HepG2 (cell line): ENCODE results near the gene RBM8A. TPM values are rescaled to one million over a fixed set of nuclear protein-coding genes. Genes with fewer than 3 reads are reported as not detected.

ENCODE experiments used
- DR1 ChIP-seq: sonication (generic); formaldehyde crosslinking; IDR thresholded peaks from 2 replicates; pipeline ENCODE4 v1.8.0; 2021; ENCODE audit warnings: mild to moderate bottlenecking, missing genetic modification reagents, inconsistent platforms
- GATAD1 ChIP-seq: IDR thresholded peaks from 2 replicates; pipeline ENCODE4 v1.6.1; 2016; ENCODE audit warnings: missing genetic modification reagents, missing compliant biosample characterization
- JUND ChIP-seq: sonication (generic); formaldehyde crosslinking; IDR thresholded peaks from 2 replicates; pipeline ENCODE4 v1.8.0; 2022; ENCODE audit warnings: mild to moderate bottlenecking, missing genetic modification reagents
- KDM2A ChIP-seq: sonication (generic); formaldehyde crosslinking; IDR thresholded peaks from 2 replicates; pipeline ENCODE4 v1.4.0; 2020; ENCODE audit warnings: low read depth, missing genetic modification reagents, borderline replicate concordance
- LCORL ChIP-seq, 2 experiments: fragments of 450-650 bp in 1 of 2; sonication (generic) in 1 of 2; formaldehyde crosslinking in 1 of 2; IDR thresholded peaks; 2 replicates each; pipeline versions ENCODE4 v1.5.0 to v1.6.1; 2017 to 2020; ENCODE audit warnings: antibody characterized with exemption in 1 of 2, missing genetic modification reagents in 1 of 2
- MBD4 ChIP-seq: IDR thresholded peaks from 2 replicates; pipeline ENCODE4 v1.6.1; 2012; ENCODE audit warnings: low read length, inconsistent platforms, borderline replicate concordance
- MED8 ChIP-seq: sonication (generic); formaldehyde crosslinking; IDR thresholded peaks from 2 replicates; pipeline ENCODE4 v1.8.1; 2023; ENCODE audit warnings: mild to moderate bottlenecking, missing genetic modification reagents; ENCODE audit not compliant: insufficient replicate concordance
- PTBP1 ChIP-seq: fragments of 200-400 bp; formaldehyde crosslinking; IDR thresholded peaks from 2 replicates; pipeline ENCODE4 v1.6.1; 2018; ENCODE audit warnings: low read length, low read depth; ENCODE audit not compliant: poor library complexity, severe bottlenecking
- RXRB ChIP-seq: IDR thresholded peaks from 2 replicates; pipeline ENCODE4 v1.6.1; 2016; ENCODE audit warnings: borderline replicate concordance, missing genetic modification reagents, missing compliant biosample characterization
- ZMAT3 ChIP-seq: sonication (generic); formaldehyde crosslinking; conservative IDR thresholded peaks from 2 replicates; pipeline ENCODE4 v1.7.0; 2021; ENCODE audit warnings: missing genetic modification reagents
- ZNF143 ChIP-seq: sonication (generic); formaldehyde crosslinking; IDR thresholded peaks from 2 replicates; pipeline ENCODE4 v1.4.0; 2020; ENCODE audit warnings: missing genetic modification reagents
- ZNF225 ChIP-seq: sonication (generic); formaldehyde crosslinking; IDR thresholded peaks from 2 replicates; pipeline ENCODE4 v1.4.0; 2020; ENCODE audit warnings: mild to moderate bottlenecking, missing genetic modification reagents
- ZNF280B ChIP-seq: sonication (generic); formaldehyde crosslinking; IDR thresholded peaks from 2 replicates; pipeline ENCODE4 v1.5.0; 2020; ENCODE audit warnings: missing genetic modification reagents, mild to moderate bottlenecking, borderline replicate concordance
- ZNF432 ChIP-seq: sonication (generic); formaldehyde crosslinking; IDR thresholded peaks from 2 replicates; pipeline ENCODE4 v1.5.0; 2020; ENCODE audit warnings: missing genetic modification reagents, mild to moderate bottlenecking, borderline replicate concordance
- ZNF547 ChIP-seq: sonication (generic); formaldehyde crosslinking; IDR thresholded peaks from 2 replicates; pipeline ENCODE4 v1.5.1; 2020; ENCODE audit warnings: mild to moderate bottlenecking, missing genetic modification reagents
- ZNF552 ChIP-seq: sonication (generic); formaldehyde crosslinking; IDR thresholded peaks from 2 replicates; pipeline ENCODE4 v1.9.0; 2022; ENCODE audit warnings: missing genetic modification reagents, mild to moderate bottlenecking, borderline replicate concordance
- ZNF605 ChIP-seq: sonication (generic); formaldehyde crosslinking; IDR thresholded peaks from 2 replicates; pipeline ENCODE4 v1.8.0; 2022; ENCODE audit warnings: mild to moderate bottlenecking, missing genetic modification reagents
- ZZZ3 ChIP-seq: sonication (generic); formaldehyde crosslinking; IDR thresholded peaks from 2 replicates; pipeline ENCODE4 v1.4.0; 2020; ENCODE audit warnings: missing genetic modification reagents, mild to moderate bottlenecking, borderline replicate concordance
- polyA plus RNA-seq, 8 experiments: library from polyadenylated mRNA; depleted of rRNA in 3 of 8; stranded (reverse) in 7 of 8; unstranded in 1 of 8; fragments of >200 nt; fragmentation: Illumina TruSeq in 4 of 8; extraction: Trizol in 4 of 8; gene quantifications; 2 replicates each; pipeline versions ENCODE4 v1.2.1 to v1.2.3, GENCODE V29; 2011 to 2016; ENCODE audit warnings: low read depth in 4 of 8, missing spikeins in 1 of 8, mixed read lengths in 1 of 8; ENCODE audit not compliant: insufficient read depth in 1 of 8
- total RNA-seq, 5 experiments: library from RNA; depleted of rRNA; stranded (reverse); fragments of >200 nt; fragmentation: Illumina TruSeq; extraction: Trizol; gene quantifications; 2 replicates each; pipeline ENCODE4 v1.2.3, GENCODE V29; 2016; ENCODE audit warnings: low read depth in 1 of 5
- TF ChIP-seq, protein P1 (sequence below): sonication (generic); formaldehyde crosslinking; conservative IDR thresholded peaks from 2 replicates; pipeline ENCODE4 v1.8.0; 2022; ENCODE audit warnings: missing genetic modification reagents
- TF ChIP-seq, protein P2 (sequence below): sonication (generic); formaldehyde crosslinking; IDR thresholded peaks from 2 replicates; pipeline ENCODE4 v1.8.0; 2022; ENCODE audit warnings: missing genetic modification reagents, low read depth, mild to moderate bottlenecking, borderline replicate concordance
- TF ChIP-seq, protein P3 (sequence below): sonication (generic); formaldehyde crosslinking; IDR thresholded peaks from 2 replicates; pipeline ENCODE4 v1.5.0; 2020; ENCODE audit warnings: mild to moderate bottlenecking, missing genetic modification reagents, moderate library complexity
- TF ChIP-seq, protein P4 (sequence below): sonication (generic); formaldehyde crosslinking; IDR thresholded peaks from 2 replicates; pipeline ENCODE4 v1.4.0; 2020; ENCODE audit warnings: missing genetic modification reagents

Gene RBM8A
- total and polyA plus RNA-seq, 2 of the 13 experiments (the other 11 are each of a cell fraction or from before 2014, with no cell fraction given), result 106 to 162 TPM

DNA sequence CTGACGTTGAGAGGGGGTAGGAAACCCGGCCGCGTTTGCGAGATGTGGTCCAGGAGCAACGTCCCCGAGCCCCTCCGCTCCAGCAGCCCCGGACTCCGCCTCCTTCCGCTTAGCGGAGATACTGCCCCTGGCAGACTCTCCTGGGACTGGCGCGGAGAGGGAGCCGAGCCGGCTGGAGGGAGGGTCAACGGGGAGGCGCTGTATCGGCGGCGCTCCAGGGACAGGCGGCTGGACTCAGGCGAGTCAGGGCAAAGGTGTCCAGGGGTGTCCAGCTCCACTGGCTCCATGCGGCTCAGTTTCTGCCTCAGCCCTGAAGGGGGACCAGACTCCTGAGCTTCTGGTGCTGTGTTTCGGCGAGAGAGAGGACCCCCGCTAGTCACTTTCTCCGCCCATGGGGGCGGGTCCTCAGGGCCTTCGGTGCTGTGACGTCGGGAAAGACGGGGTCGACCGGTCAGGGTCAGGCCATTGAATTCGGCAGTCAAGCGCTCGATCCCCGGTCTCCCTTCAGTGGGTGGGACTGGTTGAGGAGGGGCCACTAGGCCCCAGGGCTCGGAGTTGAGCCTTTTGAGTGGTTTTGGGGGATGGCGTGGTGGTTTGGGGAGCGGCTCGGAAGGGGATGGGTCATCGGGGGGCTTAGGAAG lies 33.3 kb upstream of the RBM8A start (continued):
- no peak for TF ChIP-seq ZNF280B
- peak; percentile 66; the same call in 1 of the 2 replicates for TF ChIP-seq ZNF605
- TF ChIP-seq ZNF547 (CRISPR knock-in tag), result no peak
- TF ChIP-seq ZNF143 (CRISPR knock-in tag), result no peak
- no peak for TF ChIP-seq LCORL (IDR thresholded peaks at IDR 0.05)
- TF ChIP-seq LCORL (CRISPR knock-in tag; IDR thresholded peaks at IDR 0.05), result peak; percentile 66
- 0 out of 2 replicates have a peak, but pooled peaks have one; percentile 21 for TF ChIP-seq RXRB
- TF ChIP-seq ZMAT3 (CRISPR knock-in tag), result 0 out of 2 replicates have a peak, but pooled peaks have one; percentile 60
- TF ChIP-seq MBD4, result no peak
- peak; percentile 71; the same call in 1 of the 2 replicates for TF ChIP-seq ZNF225 (CRISPR knock-in tag)
- peak; percentile 26; the same call in 1 of the 2 replicates for TF ChIP-seq DR1 (CRISPR knock-in tag)
- TF ChIP-seq, protein P1, sequence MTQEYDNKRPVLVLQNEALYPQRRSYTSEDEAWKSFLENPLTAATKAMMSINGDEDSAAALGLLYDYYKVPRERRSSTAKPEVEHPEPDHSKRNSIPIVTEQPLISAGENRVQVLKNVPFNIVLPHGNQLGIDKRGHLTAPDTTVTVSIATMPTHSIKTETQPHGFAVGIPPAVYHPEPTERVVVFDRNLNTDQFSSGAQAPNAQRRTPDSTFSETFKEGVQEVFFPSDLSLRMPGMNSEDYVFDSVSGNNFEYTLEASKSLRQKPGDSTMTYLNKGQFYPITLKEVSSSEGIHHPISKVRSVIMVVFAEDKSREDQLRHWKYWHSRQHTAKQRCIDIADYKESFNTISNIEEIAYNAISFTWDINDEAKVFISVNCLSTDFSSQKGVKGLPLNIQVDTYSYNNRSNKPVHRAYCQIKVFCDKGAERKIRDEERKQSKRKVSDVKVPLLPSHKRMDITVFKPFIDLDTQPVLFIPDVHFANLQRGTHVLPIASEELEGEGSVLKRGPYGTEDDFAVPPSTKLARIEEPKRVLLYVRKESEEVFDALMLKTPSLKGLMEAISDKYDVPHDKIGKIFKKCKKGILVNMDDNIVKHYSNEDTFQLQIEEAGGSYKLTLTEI (CRISPR knock-in tag), result no peak
- TF ChIP-seq, protein P2, sequence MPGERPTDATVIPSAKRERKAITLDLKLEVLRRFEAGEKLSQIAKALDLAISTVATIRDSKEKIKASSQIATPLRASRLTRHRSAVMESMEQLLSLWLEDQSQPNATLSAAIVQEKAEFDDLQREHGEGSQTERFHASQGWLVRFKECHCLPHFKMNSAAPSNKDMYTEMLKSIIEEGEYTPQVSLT (CRISPR knock-in tag), result no peak
- peak; percentile 62; the same call in 1 of the 2 replicates for TF ChIP-seq GATAD1 (CRISPR knock-in tag)
- TF ChIP-seq KDM2A, result peak; percentile 65; the same call in 1 of the 2 replicates
- no peak for TF ChIP-seq ZZZ3
- no peak for TF ChIP-seq MED8
- TF ChIP-seq, protein P3, sequence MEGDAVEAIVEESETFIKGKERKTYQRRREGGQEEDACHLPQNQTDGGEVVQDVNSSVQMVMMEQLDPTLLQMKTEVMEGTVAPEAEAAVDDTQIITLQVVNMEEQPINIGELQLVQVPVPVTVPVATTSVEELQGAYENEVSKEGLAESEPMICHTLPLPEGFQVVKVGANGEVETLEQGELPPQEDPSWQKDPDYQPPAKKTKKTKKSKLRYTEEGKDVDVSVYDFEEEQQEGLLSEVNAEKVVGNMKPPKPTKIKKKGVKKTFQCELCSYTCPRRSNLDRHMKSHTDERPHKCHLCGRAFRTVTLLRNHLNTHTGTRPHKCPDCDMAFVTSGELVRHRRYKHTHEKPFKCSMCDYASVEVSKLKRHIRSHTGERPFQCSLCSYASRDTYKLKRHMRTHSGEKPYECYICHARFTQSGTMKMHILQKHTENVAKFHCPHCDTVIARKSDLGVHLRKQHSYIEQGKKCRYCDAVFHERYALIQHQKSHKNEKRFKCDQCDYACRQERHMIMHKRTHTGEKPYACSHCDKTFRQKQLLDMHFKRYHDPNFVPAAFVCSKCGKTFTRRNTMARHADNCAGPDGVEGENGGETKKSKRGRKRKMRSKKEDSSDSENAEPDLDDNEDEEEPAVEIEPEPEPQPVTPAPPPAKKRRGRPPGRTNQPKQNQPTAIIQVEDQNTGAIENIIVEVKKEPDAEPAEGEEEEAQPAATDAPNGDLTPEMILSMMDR (CRISPR knock-in tag), result peak; percentile 64
- TF ChIP-seq ZNF552 (CRISPR knock-in tag), result no peak; the same call in 1 of the 2 replicates
- TF ChIP-seq, protein P4, sequence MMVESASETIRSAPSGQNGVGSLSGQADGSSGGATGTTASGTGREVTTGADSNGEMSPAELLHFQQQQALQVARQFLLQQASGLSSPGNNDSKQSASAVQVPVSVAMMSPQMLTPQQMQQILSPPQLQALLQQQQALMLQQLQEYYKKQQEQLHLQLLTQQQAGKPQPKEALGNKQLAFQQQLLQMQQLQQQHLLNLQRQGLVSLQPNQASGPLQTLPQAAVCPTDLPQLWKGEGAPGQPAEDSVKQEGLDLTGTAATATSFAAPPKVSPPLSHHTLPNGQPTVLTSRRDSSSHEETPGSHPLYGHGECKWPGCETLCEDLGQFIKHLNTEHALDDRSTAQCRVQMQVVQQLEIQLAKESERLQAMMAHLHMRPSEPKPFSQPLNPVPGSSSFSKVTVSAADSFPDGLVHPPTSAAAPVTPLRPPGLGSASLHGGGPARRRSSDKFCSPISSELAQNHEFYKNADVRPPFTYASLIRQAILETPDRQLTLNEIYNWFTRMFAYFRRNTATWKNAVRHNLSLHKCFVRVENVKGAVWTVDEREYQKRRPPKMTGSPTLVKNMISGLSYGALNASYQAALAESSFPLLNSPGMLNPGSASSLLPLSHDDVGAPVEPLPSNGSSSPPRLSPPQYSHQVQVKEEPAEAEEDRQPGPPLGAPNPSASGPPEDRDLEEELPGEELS (CRISPR knock-in tag), result no peak
- peak; percentile 46 for TF ChIP-seq PTBP1
- TF ChIP-seq ZNF432, result no peak
- TF ChIP-seq JUND (CRISPR knock-in tag), result 0 out of 2 replicates have a peak, but pooled peaks have one; percentile 8
